Dendritic cell treated with granulocyte-macrophage colony-stimulating factor and Interleukin-4, amounts not matched to agents 40 ng/mL and 50 ng/mL, for 4 days (primary cell): ENCODE measurements around the gene LDAF1.
"Not testable (repeated sequence)": the region's sequence is repeated elsewhere in the genome, so short reads cannot be mapped to it uniquely, and the experiment has no call there.

ENCODE experiments used
- H3K27ac Mint-ChIP-seq: one replicate; pipeline ENCODE4 v1.8.0; 2022; ENCODE audit warnings: mild to moderate bottlenecking, mixed read lengths
- H3K27me3 Mint-ChIP-seq: one replicate; pipeline ENCODE4 v1.8.0; 2022; ENCODE audit warnings: mild to moderate bottlenecking, mixed read lengths
- H3K36me3 Mint-ChIP-seq: one replicate; pipeline ENCODE4 v1.8.0; 2022; ENCODE audit warnings: low read depth, mixed read lengths
- H3K4me1 Mint-ChIP-seq: one replicate; pipeline ENCODE4 v1.8.0; 2022; ENCODE audit warnings: low read depth, mixed read lengths
- H3K4me3 Mint-ChIP-seq: one replicate; pipeline ENCODE4 v1.8.0; 2022; ENCODE audit warnings: mild to moderate bottlenecking, moderate library complexity, mixed read lengths
- H3K9me3 Mint-ChIP-seq: one replicate; pipeline ENCODE4 v1.8.0; 2022; ENCODE audit warnings: mixed read lengths
- intact Hi-C: fragments of 100-400 bp; cut with micrococcal nuclease; formaldehyde crosslinking; loops from one replicate; pipeline ENCODE4 v1.15.0; 2022

The LDAF1 gene

DNA sequence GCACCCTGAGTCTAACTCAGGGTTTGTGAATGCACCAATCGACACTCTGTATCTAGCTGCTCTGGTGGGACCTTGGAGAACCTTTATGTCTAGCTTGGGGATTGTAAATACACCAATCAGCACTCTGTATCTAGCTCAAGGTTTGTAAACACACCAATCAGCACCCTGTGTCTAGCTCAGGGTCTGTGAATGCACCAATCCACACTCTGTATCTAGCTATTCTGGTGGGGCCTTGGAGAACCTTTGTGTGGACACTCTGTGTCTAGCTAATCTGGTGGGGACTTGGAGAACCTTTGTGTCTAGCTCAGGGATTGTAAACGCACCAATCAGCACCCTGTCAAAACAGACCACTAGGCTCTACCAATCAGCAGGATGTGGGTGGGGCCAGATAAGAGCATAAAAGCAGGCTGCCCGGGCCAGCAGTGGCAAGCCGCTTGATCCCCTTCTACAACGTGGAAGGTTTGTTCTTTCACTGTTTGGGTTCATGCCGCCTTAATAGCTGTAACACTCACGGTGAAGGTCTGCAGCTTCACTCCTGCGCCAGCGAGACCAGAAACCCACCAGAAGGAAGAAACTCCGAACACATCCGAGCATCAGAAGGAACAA, 5.2 kb upstream of the LDAF1 start:
- intact Hi-C loops, H3K36me3 Mint-ChIP-seq, H3K9me3 Mint-ChIP-seq, H3K27ac Mint-ChIP-seq, H3K4me3 Mint-ChIP-seq: not testable (repeated sequence)
- Mint-ChIP-seq H3K4me1 (peaks cover 15% of the 10 kb centered on the region), H3K27me3 (peaks cover 20% of the 10 kb centered on the region)

GRCh38 chr16:21156011-21156410, 2.5 kb upstream of the LDAF1 start:
- Mint-ChIP-seq H3K27me3 (peaks cover 10% of the 10 kb centered on the region), H3K4me1 (peaks cover 20% of the 10 kb centered on the region), H3K36me3 (peaks cover 14% of the 10 kb centered on the region)
- intact Hi-C loops, H3K4me3 Mint-ChIP-seq, H3K9me3 Mint-ChIP-seq, H3K27ac Mint-ChIP-seq: not testable (repeated sequence)

GRCh38 chr16:21156767-21157467, 1.6 kb upstream of the LDAF1 start:
- Mint-ChIP-seq H3K27me3 (peaks cover 7% of the 10 kb centered on the region), H3K27ac (no peak overlapping the region), H3K9me3 (no peaks in the 10 kb centered on the region), H3K4me3 (no peak overlapping the region), H3K4me1 (peaks cover 19% of the 10 kb centered on the region), H3K36me3 (peaks cover 23% of the 10 kb centered on the region)
- intact Hi-C loops, result no loop called here

GRCh38 chr16:21157632-21158031, 842 bp upstream of the LDAF1 start:
- Mint-ChIP-seq H3K4me3 (no peak overlapping the region), H3K27ac (no peak overlapping the region), H3K27me3 (peaks cover 4% of the 10 kb centered on the region), H3K4me1 (peaks cover 19% of the 10 kb centered on the region), H3K9me3 (no peaks in the 10 kb centered on the region), H3K36me3 (peaks cover 28% of the 10 kb centered on the region)
- intact Hi-C loops, result loop anchor here (2.0 kb wide), 1 partner anchor 143 kb away; no protein-coding TSS in a partner anchor

GRCh38 chr16:21159281-21159951, 942 bp downstream of the LDAF1 start:
- Mint-ChIP-seq H3K36me3 (peaks cover 45% of the 10 kb centered on the region), H3K27ac (peak overlapping the region; percentile 80), H3K27me3 (peaks cover 2% of the 10 kb centered on the region), H3K4me3 (peak overlapping the region; percentile 91), H3K4me1 (peaks cover 19% of the 10 kb centered on the region), H3K9me3 (no peaks in the 10 kb centered on the region)
- intact Hi-C loops, result loop anchor here (2.0 kb wide), 1 partner anchor 141 kb away; no protein-coding TSS in a partner anchor

GRCh38 chr16:21160276-21160675, 1.8 kb downstream of the LDAF1 start:
- Mint-ChIP-seq H3K27ac (no peak overlapping the region), H3K9me3 (no peaks in the 10 kb centered on the region), H3K27me3 (peaks cover 2% of the 10 kb centered on the region), H3K4me3 (no peak overlapping the region), H3K36me3 (peaks cover 53% of the 10 kb centered on the region), H3K4me1 (peaks cover 19% of the 10 kb centered on the region)
- intact Hi-C loops, result no loop called here

GRCh38 chr16:21161211-21161610, 2.7 kb downstream of the LDAF1 start:
- H3K4me3 Mint-ChIP-seq, result no peak overlapping the region
- H3K4me1 Mint-ChIP-seq, result peaks cover 19% of the 10 kb centered on the region
- H3K36me3 Mint-ChIP-seq, result peaks cover 57% of the 10 kb centered on the region
- intact Hi-C loops, result no loop called here
- no peak overlapping the region for H3K27ac Mint-ChIP-seq
- H3K27me3 Mint-ChIP-seq, result peaks cover 2% of the 10 kb centered on the region
- H3K9me3 Mint-ChIP-seq, result no peaks in the 10 kb centered on the region

GRCh38 chr16:21162661-21163151, 4.2 kb downstream of the LDAF1 start:
- intact Hi-C loops, result no loop called here
- Mint-ChIP-seq H3K9me3 (no peaks in the 10 kb centered on the region), H3K27me3 (peaks cover 2% of the 10 kb centered on the region), H3K27ac (no peak overlapping the region), H3K4me1 (peaks cover 19% of the 10 kb centered on the region), H3K4me3 (no peak overlapping the region), H3K36me3 (peaks cover 70% of the 10 kb centered on the region)

GRCh38 chr16:21163576-21163975, 5.1 kb downstream of the LDAF1 start:
- H3K4me3 Mint-ChIP-seq, result no peak overlapping the region
- no peaks in the 10 kb centered on the region for H3K9me3 Mint-ChIP-seq
- peaks cover 13% of the 10 kb centered on the region for H3K4me1 Mint-ChIP-seq
- peaks cover 69% of the 10 kb centered on the region for H3K36me3 Mint-ChIP-seq
- peaks cover 2% of the 10 kb centered on the region for H3K27me3 Mint-ChIP-seq
- intact Hi-C loops, result no loop called here
- H3K27ac Mint-ChIP-seq, result no peak overlapping the region

GRCh38 chr16:21164521-21165168, 6.2 kb downstream of the LDAF1 start:
- Mint-ChIP-seq H3K4me3 (no peak overlapping the region), H3K36me3 (peaks cover 60% of the 10 kb centered on the region), H3K9me3 (no peaks in the 10 kb centered on the region), H3K4me1 (peaks cover 4% of the 10 kb centered on the region), H3K27ac (no peak overlapping the region), H3K27me3 (no peaks in the 10 kb centered on the region)
- intact Hi-C loops, result no loop called here

DNA sequence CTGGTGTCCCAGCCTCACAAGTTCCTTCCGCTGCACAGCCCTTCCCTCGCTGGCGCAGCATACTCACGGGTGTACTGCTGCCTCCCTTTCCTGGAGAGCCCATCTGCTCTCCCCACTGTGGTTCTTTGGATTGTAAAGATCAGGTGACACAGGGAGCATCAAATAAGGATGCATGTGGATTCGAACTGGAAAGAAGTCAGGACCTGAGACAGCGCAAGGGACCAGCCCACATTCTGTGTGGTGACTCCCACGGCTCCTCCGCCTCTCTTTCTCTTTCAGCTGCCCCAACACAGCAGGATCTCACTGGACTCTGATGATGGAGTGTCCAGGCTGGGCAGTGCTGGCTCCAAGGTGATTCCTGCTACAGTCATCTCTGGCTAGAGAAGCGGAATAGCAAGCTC, 8.1 kb downstream of the LDAF1 start:
- Mint-ChIP-seq H3K36me3 (peaks cover 67% of the 10 kb centered on the region), H3K4me3 (no peak overlapping the region), H3K4me1 (no peaks in the 10 kb centered on the region), H3K9me3 (no peaks in the 10 kb centered on the region), H3K27me3 (no peaks in the 10 kb centered on the region), H3K27ac (no peak overlapping the region)
- intact Hi-C loops, result no loop called here

DNA sequence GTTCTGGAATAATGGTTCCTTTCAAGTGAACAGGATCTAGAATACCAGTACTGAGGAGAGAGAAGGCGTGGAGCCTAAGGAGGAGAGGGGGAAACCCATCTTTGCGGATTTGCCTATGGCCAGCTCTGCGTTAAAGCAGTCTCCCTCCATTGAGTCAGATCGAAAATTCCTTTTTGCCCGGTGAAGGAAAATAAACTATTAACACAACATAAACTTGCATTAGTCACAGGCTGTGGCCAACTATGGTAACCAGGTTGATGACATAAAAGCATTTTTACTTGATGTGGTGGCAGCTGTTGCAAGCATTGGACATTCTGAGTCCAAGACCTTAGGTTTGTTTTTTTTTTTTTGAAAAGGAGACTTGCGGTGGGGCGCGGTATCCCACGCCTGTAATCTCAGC, 8.9 kb downstream of the LDAF1 start:
- intact Hi-C loops, result no loop called here
- Mint-ChIP-seq H3K27ac (no peak overlapping the region), H3K27me3 (no peaks in the 10 kb centered on the region), H3K4me3 (no peak overlapping the region), H3K4me1 (no peaks in the 10 kb centered on the region), H3K36me3 (peaks cover 67% of the 10 kb centered on the region), H3K9me3 (no peaks in the 10 kb centered on the region)

GRCh38 chr16:21167929-21168602, 9.6 kb downstream of the LDAF1 start:
- no peaks in the 10 kb centered on the region for H3K4me1 Mint-ChIP-seq
- no peak overlapping the region for H3K4me3 Mint-ChIP-seq
- H3K36me3 Mint-ChIP-seq, result peaks cover 69% of the 10 kb centered on the region
- intact Hi-C loops, result no loop called here
- H3K27me3 Mint-ChIP-seq, result no peaks in the 10 kb centered on the region
- H3K27ac Mint-ChIP-seq, result no peak overlapping the region
- no peaks in the 10 kb centered on the region for H3K9me3 Mint-ChIP-seq
